ENCODE measurements around the gene CNOT4. TPM values are rescaled to one million over a fixed set of nuclear protein-coding genes. Genes with fewer than 3 reads are reported as not detected.

The CNOT4 gene
- total RNA-seq: 10 to 100 TPM; 21.6 to 31.6 (median 22.2) TPM

GRCh38 chr7:135509839-135510591 is at the start of gene CNOT4:
TSS of gene CNOT4 (minus strand) at chr7:135510102. CDS start at chr7:135438331, 71,771 bp downstream.
- Histone ChIP-seq H3K27ac (peak within 1 kb of the TSS; percentile 94 to 95), H3K4me1 (no peaks in the 10 kb centered on the region), H3K4me3 (peak within 1 kb of the TSS; percentile 76 to 84 (median 81)), H3K9me3 (no peaks in the 10 kb centered on the region), H3K36me3 (no peaks in the 10 kb centered on the region), H3K27me3 (no peaks in the 10 kb centered on the region)
- intact Hi-C loops (cut with DNase I; ENCODE audit: low total_unique reads): no loop called here
- DNase-seq (ENCODE audit: low spot score in 2 of 2): peak; percentile 94 to 95
- no peak for TF ChIP-seq CTCF (IDR thresholded peaks at IDR 0.05)
- TF ChIP-seq POLR2AphosphoS5 (IDR thresholded peaks at IDR 0.05): peak in 2 of 3 donors; percentile 53 to 88
- peak; percentile 44 for TF ChIP-seq POLR2A (IDR thresholded peaks at IDR 0.05)

- no peaks in the 10 kb centered on the region for H3K27me3 ChIP-seq
- TF ChIP-seq POLR2AphosphoS5 (IDR thresholded peaks at IDR 0.05): no peak
- no peak for TF ChIP-seq CTCF (IDR thresholded peaks at IDR 0.05)
- no peak for TF ChIP-seq POLR2A (IDR thresholded peaks at IDR 0.05)
- DNase-seq (ENCODE audit: low spot score in 2 of 2): no peak
- H3K9me3 ChIP-seq: no peaks in the 10 kb centered on the region
- peak overlapping the region; percentile 73 to 91 (median 77) for H3K4me3 ChIP-seq
- peak overlapping the region; percentile 95 to 99 for H3K27ac ChIP-seq
- H3K4me1 ChIP-seq: peaks cover 0 to 6% of the 10 kb centered on the region in 2 donors
- H3K36me3 ChIP-seq: no peaks in the 10 kb centered on the region
- intact Hi-C loops (cut with DNase I; ENCODE audit: low total_unique reads): no loop called here
Observed at GRCh38 chr7:135558881-135559280, 49.0 kb upstream of the CNOT4 start.

- H3K4me1 ChIP-seq: peaks cover 0 to 6% of the 10 kb centered on the region in 2 donors
- no peaks in the 10 kb centered on the region for H3K27me3 ChIP-seq
- H3K4me3 ChIP-seq: peak overlapping the region; percentile 73 to 91 (median 77)
- peak in 1 of 2 donors; percentile 36 for DNase-seq (ENCODE audit: low spot score in 2 of 2)
- no peaks in the 10 kb centered on the region for H3K36me3 ChIP-seq
- intact Hi-C loops (cut with DNase I; ENCODE audit: low total_unique reads): no loop called here
- no peaks in the 10 kb centered on the region for H3K9me3 ChIP-seq
- TF ChIP-seq POLR2AphosphoS5 (IDR thresholded peaks at IDR 0.05) (no peak), CTCF (IDR thresholded peaks at IDR 0.05) (peak in 2 of 3 donors; percentile 24 to 48)
- peak overlapping the region; percentile 95 to 99 for H3K27ac ChIP-seq
Observed at GRCh38 chr7:135558337-135558767, 48.5 kb upstream of the CNOT4 start.

- H3K27ac ChIP-seq: peak within 1 kb of the TSS; percentile 95 to 99
- H3K4me1 ChIP-seq: peaks cover 0 to 6% of the 10 kb centered on the region in 2 donors
- no peaks in the 10 kb centered on the region for H3K9me3 ChIP-seq
- TF ChIP-seq POLR2AphosphoS5 (IDR thresholded peaks at IDR 0.05) (peak; percentile 68 to 91 (median 84)), POLR2A (IDR thresholded peaks at IDR 0.05) (no peak), CTCF (IDR thresholded peaks at IDR 0.05) (peak in 2 of 3 donors; percentile 23 to 54)
- H3K4me3 ChIP-seq: peak within 1 kb of the TSS; percentile 73 to 91 (median 77)
- no peaks in the 10 kb centered on the region for H3K27me3 ChIP-seq
- intact Hi-C loops (cut with DNase I; ENCODE audit: low total_unique reads): no loop called here
- DNase-seq (ENCODE audit: low spot score in 2 of 2): peak in 1 of 2 donors; percentile 51
- no peaks in the 10 kb centered on the region for H3K36me3 ChIP-seq
Observed at GRCh38 chr7:135557455-135558336, 47.8 kb upstream of the CNOT4 start, which contains the start of gene NUP205. TSS of gene NUP205 (plus strand) at chr7:135557917. CDS start at chr7:135557945, 28 bp downstream.

All from breast epithelium (tissue), 4 donors.